Measurements from ENCODE around the gene RPL4. TPM values are rescaled to one million over a fixed set of nuclear protein-coding genes. Genes with fewer than 3 reads are reported as not detected.

Gene RPL4
- polyA plus RNA-seq, 1 donor from 2014 or later, result 3,693 TPM

- H3K9ac ChIP-seq (ENCODE audit: low read length), result no peak overlapping the region
- no peaks in the 10 kb centered on the region for H3K79me2 ChIP-seq (replicated peaks; ENCODE audit: insufficient read depth, low read length)
- no peaks in the 10 kb centered on the region for H3K36me3 ChIP-seq (ENCODE audit: insufficient read depth, low read length)
- no peaks in the 10 kb centered on the region for H3F3A ChIP-seq (ENCODE audit: insufficient read depth, low read length, poor library complexity, severe bottlenecking)
- no peak for TF ChIP-seq EP300 (conservative IDR thresholded peaks at IDR 0.05; ENCODE audit: poor library complexity, severe bottlenecking)
- TF ChIP-seq RAD21 (conservative IDR thresholded peaks at IDR 0.05), result no peak
- TF ChIP-seq TAF1 (IDR thresholded peaks at IDR 0.05; ENCODE audit: low read depth), result no peak
- no peak for TF ChIP-seq SMC3 (conservative IDR thresholded peaks at IDR 0.05; ENCODE audit: poor library complexity)
- no peak for TF ChIP-seq MXI1 (conservative IDR thresholded peaks at IDR 0.05; ENCODE audit: poor library complexity, severe bottlenecking)
- no peak for TF ChIP-seq POLR2AphosphoS5 (IDR thresholded peaks at IDR 0.05)
- no peak for TF ChIP-seq REST (IDR thresholded peaks at IDR 0.05; ENCODE audit: borderline replicate concordance)
- H3K4me2 ChIP-seq (ENCODE audit: low read length), result no peak overlapping the region
- H4K20me1 ChIP-seq (ENCODE audit: insufficient read depth), result no peaks in the 10 kb centered on the region
- H3K27ac ChIP-seq (ENCODE audit: low read length), result no peak overlapping the region
- H3K4me3 ChIP-seq (ENCODE audit: low read length), result no peak overlapping the region
- no peaks in the 10 kb centered on the region for H3K9me3 ChIP-seq (ENCODE audit: low read length)
- H3K9me2 ChIP-seq (ENCODE audit: insufficient read depth, low read length), result no peaks in the 10 kb centered on the region
- H2AFZ ChIP-seq (ENCODE audit: low read depth, low read length), result no peak overlapping the region
- no peaks in the 10 kb centered on the region for H3K27me3 ChIP-seq (ENCODE audit: insufficient read depth, low read depth, low read length)
These were observed 28.1 kb downstream of the RPL4 start for GRCh38 chr15:66476535-66476934.

- Histone ChIP-seq H3K9me3 (ENCODE audit: low read length) (no peaks in the 10 kb centered on the region), H3K4me2 (ENCODE audit: low read length) (no peak overlapping the region), H3F3A (ENCODE audit: insufficient read depth, low read length, poor library complexity, severe bottlenecking) (no peaks in the 10 kb centered on the region), H3K9me2 (ENCODE audit: insufficient read depth, low read length) (no peaks in the 10 kb centered on the region), H3K27me3 (ENCODE audit: insufficient read depth, low read depth, low read length) (no peaks in the 10 kb centered on the region), H4K20me1 (ENCODE audit: insufficient read depth) (no peaks in the 10 kb centered on the region), H3K4me3 (ENCODE audit: low read length) (no peak overlapping the region), H3K36me3 (ENCODE audit: insufficient read depth, low read length) (no peaks in the 10 kb centered on the region), H3K9ac (ENCODE audit: low read length) (no peak overlapping the region), H2AFZ (ENCODE audit: low read depth, low read length) (no peak overlapping the region), H3K27ac (ENCODE audit: low read length) (no peak overlapping the region), H3K79me2 (replicated peaks; ENCODE audit: insufficient read depth, low read length) (no peaks in the 10 kb centered on the region)
- TF ChIP-seq REST (IDR thresholded peaks at IDR 0.05; ENCODE audit: borderline replicate concordance), result no peak
These were observed 29.7 kb downstream of the RPL4 start for GRCh38 chr15:66474963-66475362.

GRCh38 chr15:66474135-66474534 is 30.5 kb downstream of the RPL4 start:
- Histone ChIP-seq H3F3A (ENCODE audit: insufficient read depth, low read length, poor library complexity, severe bottlenecking) (no peaks in the 10 kb centered on the region), H3K36me3 (ENCODE audit: insufficient read depth, low read length) (no peaks in the 10 kb centered on the region), H3K27me3 (ENCODE audit: insufficient read depth, low read depth, low read length) (no peaks in the 10 kb centered on the region), H2AFZ (ENCODE audit: low read depth, low read length) (no peak overlapping the region), H3K4me2 (ENCODE audit: low read length) (no peak overlapping the region), H3K4me3 (ENCODE audit: low read length) (no peak overlapping the region), H3K9me2 (ENCODE audit: insufficient read depth, low read length) (no peaks in the 10 kb centered on the region), H3K27ac (ENCODE audit: low read length) (no peak overlapping the region), H3K79me2 (replicated peaks; ENCODE audit: insufficient read depth, low read length) (no peaks in the 10 kb centered on the region), H4K20me1 (ENCODE audit: insufficient read depth) (no peaks in the 10 kb centered on the region), H3K9ac (ENCODE audit: low read length) (no peak overlapping the region), H3K9me3 (ENCODE audit: low read length) (no peaks in the 10 kb centered on the region)
- no peak for TF ChIP-seq EZH2 (IDR thresholded peaks at IDR 0.05; ENCODE audit: borderline replicate concordance, insufficient read depth, low read length, poor library complexity, severe bottlenecking)

All from neural cell (in vitro differentiated cells).